A549 (cell line): Measurements from ENCODE around the gene SPA17. TPM values are rescaled to one million over a fixed set of nuclear protein-coding genes. Genes with fewer than 3 reads are reported as not detected.

Experiments used
- ATAC-seq, 2 experiments: fragments of 200-7000 bp in 1 of 2; fragments of >200 bp in 1 of 2; cut with Nextera tagmentation in 1 of 2; cut with Tn5 transposase in 1 of 2; 3 replicates each; pipeline versions ENCODE4 v1.8.0 to v1.9.1; 2018 to 2020; ENCODE audit warnings: mild to moderate bottlenecking in 1 of 2, moderate library complexity in 1 of 2
- CTCF ChIA-PET: fragments of 300-600 bp; sonication (Branson Sonifier 250); formaldehyde crosslinking; extraction: SDS; loops from one replicate; lab custom pipeline; 2021; ENCODE audit warnings: antibody characterized with exemption, inconsistent platforms; lab: Yijun Ruan, JAX
- POLR2A ChIA-PET: fragments of 350-600 bp; formaldehyde crosslinking; extraction: SDS; loops from one replicate; lab custom pipeline; 2021; ENCODE audit warnings: antibody characterized with exemption, inconsistent platforms; lab: Yijun Ruan, JAX
- DNase-seq, 2 experiments: peaks; one replicate each; pipeline versions ENCODE4 v3.0.0 to v3.0.0-alpha.2; 2011 to 2016; ENCODE audit warnings: low read depth in 1 of 2, low spot score in 1 of 2
- FAIRE-seq: peaks from 2 replicates; lab custom pipeline; 2011; peaks lifted over from hg19 to GRCh38; lab: Jason Lieb, UNC
- H3K27ac ChIP-seq, 2 experiments: fragments of >200 bp; sonication (Bioruptor Twin); formaldehyde crosslinking; 3 replicates each; pipeline ENCODE4 v1.5.1; 2016 to 2017
- H3K4me1 ChIP-seq: fragments of >200 bp; sonication (Bioruptor Twin); formaldehyde crosslinking; 3 replicates; pipeline ENCODE4 v1.6.1; 2016
- H3K4me2 ChIP-seq: fragments of >200 bp; sonication (Bioruptor Twin); formaldehyde crosslinking; 3 replicates; pipeline ENCODE4 v1.6.1; 2016
- H3K4me3 ChIP-seq: fragments of >200 bp; sonication (Bioruptor Twin); formaldehyde crosslinking; 3 replicates; pipeline ENCODE4 v1.5.1; 2016
- H3K9me3 ChIP-seq: fragments of >200 bp; sonication (Bioruptor Twin); formaldehyde crosslinking; 3 replicates; pipeline ENCODE4 v1.6.1; 2016
- BHLHE40 ChIP-seq: IDR thresholded peaks from 2 replicates; pipeline ENCODE4 v1.6.1; 2012; ENCODE audit warnings: low read depth, low read length, inconsistent platforms
- CEBPB ChIP-seq, 2 experiments: fragments of >200 bp in 1 of 2; sonication (Bioruptor Twin) in 1 of 2; formaldehyde crosslinking in 1 of 2; IDR thresholded peaks; 2 replicates each; pipeline ENCODE4 v1.6.1; 2012 to 2016
- EHF ChIP-seq: fragments of 250-450 bp; sonication (Bioruptor Pico); IDR thresholded peaks from 2 replicates; pipeline ENCODE4 v1.5.0; 2020; ENCODE audit warnings: mild to moderate bottlenecking
- EP300 ChIP-seq, 2 experiments: fragments of >200 bp; sonication (Bioruptor Twin); formaldehyde crosslinking; IDR thresholded peaks; 2 replicates in 1 of 2; 3 replicates in 1 of 2; pipeline ENCODE4 v1.6.1; 2016 to 2017
- FOSL2 ChIP-seq, 2 experiments: fragments of 450-650 bp in 1 of 2; fragments of >200 bp in 1 of 2; sonication (Bioruptor Twin) in 1 of 2; formaldehyde crosslinking; IDR thresholded peaks; 2 replicates each; pipeline versions ENCODE4 v1.5.0 to v1.6.1; 2016 to 2020; ENCODE audit warnings: mild to moderate bottlenecking in 1 of 2, moderate library complexity in 1 of 2
- FOXS1 ChIP-seq: fragments of 250-450 bp; sonication (Bioruptor Pico); IDR thresholded peaks from 2 replicates; pipeline ENCODE4 v1.5.0; 2020; ENCODE audit warnings: mild to moderate bottlenecking, moderate library complexity
- HEYL ChIP-seq: fragments of 250-450 bp; sonication (Bioruptor Pico); IDR thresholded peaks from 2 replicates; pipeline ENCODE4 v1.8.0; 2021; ENCODE audit warnings: mild to moderate bottlenecking, moderate library complexity
- JUN ChIP-seq, 2 experiments: fragments of >200 bp; sonication (Bioruptor Twin); formaldehyde crosslinking; IDR thresholded peaks; 2 replicates in 1 of 2; 3 replicates in 1 of 2; pipeline ENCODE4 v1.6.1; 2016 to 2017
- JUNB ChIP-seq: fragments of >200 bp; sonication (Bioruptor Twin); formaldehyde crosslinking; IDR thresholded peaks from 2 replicates; pipeline ENCODE4 v1.6.1; 2016
- KDM5A ChIP-seq: fragments of 200-600 bp; sonication (generic); IDR thresholded peaks from 2 replicates; pipeline ENCODE4 v1.6.1; 2016; ENCODE audit warnings: antibody characterized with exemption, mild to moderate bottlenecking
- MAFK ChIP-seq: fragments of 450-650 bp; IDR thresholded peaks from 2 replicates; pipeline ENCODE4 v1.6.1; 2014; ENCODE audit not compliant: partially characterized antibody
- MAZ ChIP-seq: fragments of 150-350 bp; IDR thresholded peaks from 2 replicates; pipeline ENCODE4 v1.6.1; 2014; ENCODE audit warnings: antibody characterized with exemption, low read depth, low read length, borderline replicate concordance
- PHF8 ChIP-seq: fragments of 200-600 bp; sonication (generic); IDR thresholded peaks from 2 replicates; pipeline ENCODE4 v1.6.1; 2016; ENCODE audit warnings: low read depth, mild to moderate bottlenecking, antibody characterized with exemption, moderate library complexity, borderline replicate concordance
- POLR2A ChIP-seq: IDR thresholded peaks from 2 replicates; pipeline ENCODE4 v1.6.1; 2012; ENCODE audit warnings: mild to moderate bottlenecking, low read length
- RCOR1 ChIP-seq: fragments of 150-350 bp; IDR thresholded peaks from 2 replicates; pipeline ENCODE4 v1.6.1; 2014; ENCODE audit warnings: antibody characterized with exemption, low read length, low read depth
- REST ChIP-seq: fragments of 200-600 bp; sonication (generic); IDR thresholded peaks from 2 replicates; pipeline ENCODE4 v1.6.1; 2016; ENCODE audit warnings: antibody characterized with exemption, mild to moderate bottlenecking, moderate library complexity
- TFCP2L1 ChIP-seq: fragments of 250-450 bp; sonication (Bioruptor Pico); IDR thresholded peaks from 2 replicates; pipeline ENCODE4 v1.5.0; 2021; ENCODE audit warnings: mild to moderate bottlenecking
- WGBS: methylation state at CpG from one replicate; pipeline ENCODE4 v1.1.6; 2017; ENCODE audit errors: missing lambda C conversion rate; 5-methylcytosine and 5-hydroxymethylcytosine counted together
- polyA plus RNA-seq, 4 experiments: library from polyadenylated mRNA; depleted of rRNA in 3 of 4; stranded (reverse); fragments of >200 nt; fragmentation: RNase III in 1 of 4; extraction: RNeasy Plus Mini Kit Qiagen cat#74134 plus additional on column Dnase treatment in 1 of 4; gene quantifications; 2 replicates in 3 of 4; 3 replicates in 1 of 4; pipeline ENCODE4 v1.2.3, GENCODE V29; 2011 to 2017
- TF ChIP-seq, protein P1 (sequence below): fragments of 250-450 bp; sonication (Bioruptor Pico); IDR thresholded peaks from 2 replicates; pipeline ENCODE4 v1.5.0; 2021; ENCODE audit warnings: mild to moderate bottlenecking, moderate library complexity, borderline replicate concordance

The SPA17 gene
- polyA plus RNA-seq, 2 of the 4 experiments (the other 2 are of a cell fraction), result 23.8 to 27.3 TPM

DNA sequence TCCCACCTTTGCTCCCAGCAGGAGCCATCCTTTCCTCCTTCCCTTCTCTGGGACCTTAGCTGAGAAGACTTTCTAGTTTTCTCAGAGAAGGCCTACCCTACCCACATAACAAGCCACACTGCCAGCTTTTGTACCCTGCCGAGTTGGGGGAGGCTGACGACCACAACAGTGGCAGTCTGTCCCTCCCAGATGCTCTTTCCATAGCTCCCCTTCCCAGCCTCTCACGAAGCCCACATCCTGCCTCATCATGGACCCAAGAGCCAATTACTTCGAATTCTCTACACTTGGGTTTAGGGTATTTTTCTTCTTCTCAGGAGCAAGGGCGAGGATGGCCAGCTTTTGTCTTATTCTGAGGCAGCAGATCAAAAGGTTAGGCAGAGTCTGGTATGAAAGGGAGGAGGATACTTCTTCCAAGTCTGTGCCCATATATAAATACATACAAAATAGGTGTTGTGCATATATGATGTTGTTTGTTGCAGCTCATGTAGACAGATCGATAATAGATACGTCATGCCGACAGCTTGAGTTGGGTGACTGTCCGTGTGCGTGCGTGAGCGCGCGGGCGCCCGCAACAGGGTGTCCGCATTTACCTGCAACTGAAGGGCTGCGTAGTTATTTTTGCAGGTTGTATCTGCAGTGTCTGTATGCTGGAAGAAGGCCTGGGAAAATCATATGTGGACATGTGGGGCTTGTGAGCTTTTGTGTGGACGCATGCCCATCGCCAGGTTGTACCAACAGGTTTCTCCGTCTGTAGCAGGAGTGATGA is 65.2 kb downstream of the SPA17 start (continued):
- TF ChIP-seq, protein P1, sequence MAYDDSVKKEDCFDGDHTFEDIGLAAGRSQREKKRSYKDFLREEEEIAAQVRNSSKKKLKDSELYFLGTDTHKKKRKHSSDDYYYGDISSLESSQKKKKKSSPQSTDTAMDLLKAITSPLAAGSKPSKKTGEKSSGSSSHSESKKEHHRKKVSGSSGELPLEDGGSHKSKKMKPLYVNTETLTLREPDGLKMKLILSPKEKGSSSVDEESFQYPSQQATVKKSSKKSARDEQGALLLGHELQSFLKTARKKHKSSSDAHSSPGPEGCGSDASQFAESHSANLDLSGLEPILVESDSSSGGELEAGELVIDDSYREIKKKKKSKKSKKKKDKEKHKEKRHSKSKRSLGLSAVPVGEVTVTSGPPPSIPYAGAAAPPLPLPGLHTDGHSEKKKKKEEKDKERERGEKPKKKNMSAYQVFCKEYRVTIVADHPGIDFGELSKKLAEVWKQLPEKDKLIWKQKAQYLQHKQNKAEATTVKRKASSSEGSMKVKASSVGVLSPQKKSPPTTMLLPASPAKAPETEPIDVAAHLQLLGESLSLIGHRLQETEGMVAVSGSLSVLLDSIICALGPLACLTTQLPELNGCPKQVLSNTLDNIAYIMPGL (CRISPR knock-in tag), result no peak
- TF ChIP-seq FOXS1 (CRISPR knock-in tag) (no peak), MAZ (no peak), EHF (no peak), CEBPB (IDR thresholded peaks at IDR 0.05) (no peak), POLR2A (no peak), HEYL (CRISPR knock-in tag) (no peak), MAFK (no peak)

- H3K4me1 ChIP-seq, result 0 out of 3 replicates have a peak, but pooled peaks cover 4% of the 10 kb centered on the region
- 6% methylated on average over 20 of the region's 59 CpGs for WGBS
- TF ChIP-seq MAFK, result no peak
- no peak for TF ChIP-seq FOSL2 (IDR thresholded peaks at IDR 0.05)
- TF ChIP-seq FOSL2 (CRISPR knock-in tag; IDR thresholded peaks at IDR 0.05), result no peak
- no peak for TF ChIP-seq RCOR1
- TF ChIP-seq PHF8, result no peak
- TF ChIP-seq JUN (IDR thresholded peaks at IDR 0.05), result no peak
- TF ChIP-seq JUNB, result no peak
- no peak for TF ChIP-seq KDM5A
- no peak for TF ChIP-seq TFCP2L1 (CRISPR knock-in tag)
- TF ChIP-seq REST, result no peak
- no peak for TF ChIP-seq EP300 (IDR thresholded peaks at IDR 0.05)
- no peak for TF ChIP-seq BHLHE40
- no peak for TF ChIP-seq CEBPB (IDR thresholded peaks at IDR 0.05)
- no peaks in the 10 kb centered on the region for H3K9me3 ChIP-seq
- ATAC-seq (peak; percentile 95 to 98), DNase-seq (peak; percentile 77 to 85), FAIRE-seq (no peak)
- CTCF ChIA-PET, result interaction anchor here (1.1 to 2.4 kb wide), 5 partner anchors 11 to 52 kb away, joined by 3 to 8 read pairs (median 6); partner anchors contain the start of gene VSIG2
- peak within 1 kb of the TSS; percentile 54 for H3K4me3 ChIP-seq
- H3K27ac ChIP-seq, result peak within 1 kb of the TSS in 1 of 2 experiments; percentile 74; a peak in 3 of 6 replicates
- POLR2A ChIA-PET, result no interaction called here
- peak within 1 kb of the TSS; percentile 94 for H3K4me2 ChIP-seq
Observed at GRCh38 chr11:124739479-124740276, 66.0 kb downstream of the SPA17 start, which contains the start of gene NRGN. NRGN (plus strand) TSS chr11:124739942; CDS start chr11:124740085, 143 bp downstream.
